ENCODE results near the gene PPCS. TPM values are rescaled to one million over a fixed set of nuclear protein-coding genes. Genes with fewer than 3 reads are reported as not detected.

PPCS gene
- total RNA-seq, 1 experiment from 2014 or later = 53.2 TPM

DNA sequence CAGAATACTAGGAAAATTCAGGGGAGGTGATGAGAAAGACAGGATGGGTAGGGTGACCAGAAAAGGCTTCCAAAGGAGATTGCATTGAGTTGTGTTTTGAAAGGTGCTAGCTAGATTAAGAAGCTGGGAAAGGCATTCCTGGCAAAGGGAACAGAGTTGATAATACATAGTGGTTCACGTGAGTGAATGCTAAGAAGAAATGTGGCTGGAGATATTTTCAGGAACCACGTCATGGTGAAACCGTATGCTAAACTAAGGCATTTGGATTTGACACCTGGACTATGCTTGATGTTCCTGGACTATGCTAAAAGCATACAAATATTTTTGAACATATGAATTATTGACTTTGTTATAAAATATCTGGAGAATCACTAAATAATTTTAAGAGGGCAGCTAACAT lies 21.4 kb downstream of the PPCS start:
- ChIA-PET POLR2A (no interaction called here), CTCF (no interaction called here), RAD21 (ENCODE audit: low non-redundant PET in 1 of 2, low total read pairs in 2 of 2, uncharacterized antibody in 2 of 2, unreplicated experiment in 2 of 2) (no interaction called here)
- intact Hi-C loops (cut with micrococcal nuclease) = no loop called here
- Histone ChIP-seq H3K4me1 (ENCODE audit: control insufficient read depth in 1 of 2, insufficient read depth in 2 of 2, low read length in 2 of 2) (peaks cover 0 to 5% of the 10 kb centered on the region in 2 experiments; a peak in 1 of 4 replicates), H3K9me3 (ENCODE audit: control insufficient read depth in 1 of 2, insufficient read depth in 1 of 2, low read depth in 1 of 2, low read length in 2 of 2) (no peaks in the 10 kb centered on the region), H3K9me2 (ENCODE audit: insufficient read depth) (no peaks in the 10 kb centered on the region), H3K79me2 (ENCODE audit: insufficient read depth, low read length) (no peaks in the 10 kb centered on the region), H3K4me3 (replicated peaks in 1 of 2; ENCODE audit: low read depth in 1 of 2, low read length in 2 of 2) (no peak overlapping the region), H4K20me1 (ENCODE audit: insufficient read depth) (no peaks in the 10 kb centered on the region), H3K4me2 (ENCODE audit: low read length) (no peak overlapping the region), H3K9ac (ENCODE audit: low read length) (no peak overlapping the region), H3K27me3 (ENCODE audit: insufficient read depth, low read length) (no peaks in the 10 kb centered on the region), H3K27ac (ENCODE audit: low read depth, low read length) (no peak overlapping the region), H2AFZ (ENCODE audit: low read depth, low read length, poor library complexity, severe bottlenecking) (no peak overlapping the region), H3K36me3 (ENCODE audit: control insufficient read depth in 1 of 2, insufficient read depth in 2 of 2, low read length in 2 of 2) (no peaks in the 10 kb centered on the region)
- BruUV-seq (replicated peaks) = no TSS peak
- DNase-seq (ENCODE audit: low read depth, low spot score) (no peak), ATAC-seq (no peak)
- TF ChIP-seq TCF7L2 (IDR thresholded peaks at IDR 0.05; ENCODE audit: borderline replicate concordance, extremely low read depth, insufficient read depth, insufficient read length) = no peak
- TF ChIP-seq SIN3A (IDR thresholded peaks at IDR 0.05; ENCODE audit: low read depth) = no peak
- no peak for TF ChIP-seq ELF1 (IDR thresholded peaks at IDR 0.05; ENCODE audit: borderline replicate concordance, low read depth)
- TF ChIP-seq CBX3 (IDR thresholded peaks at IDR 0.05; ENCODE audit: low read depth) = no peak
- TF ChIP-seq EGR1 (IDR thresholded peaks at IDR 0.05; ENCODE audit: low read depth) = no peak
- no peak for TF ChIP-seq SRF (IDR thresholded peaks at IDR 0.05; ENCODE audit: low read depth)
- no peak for TF ChIP-seq POLR2A (IDR thresholded peaks at IDR 0.05; ENCODE audit: borderline replicate concordance, extremely low read depth, insufficient read depth, insufficient read length)
- no peak for TF ChIP-seq ZFX (IDR thresholded peaks at IDR 0.05)
- TF ChIP-seq ZNF274 (IDR thresholded peaks at IDR 0.05; ENCODE audit: low read depth, low read length) = no peak
- no peak for TF ChIP-seq JUND (IDR thresholded peaks at IDR 0.05)
- no peak for TF ChIP-seq SP1 (IDR thresholded peaks at IDR 0.05; ENCODE audit: low read depth)
- TF ChIP-seq YY1 (IDR thresholded peaks at IDR 0.05; ENCODE audit: extremely low read depth, insufficient replicate concordance, low read depth, low read length) = no peak
- no peak for TF ChIP-seq RAD21 (IDR thresholded peaks at IDR 0.05; ENCODE audit: low read depth)

DNA sequence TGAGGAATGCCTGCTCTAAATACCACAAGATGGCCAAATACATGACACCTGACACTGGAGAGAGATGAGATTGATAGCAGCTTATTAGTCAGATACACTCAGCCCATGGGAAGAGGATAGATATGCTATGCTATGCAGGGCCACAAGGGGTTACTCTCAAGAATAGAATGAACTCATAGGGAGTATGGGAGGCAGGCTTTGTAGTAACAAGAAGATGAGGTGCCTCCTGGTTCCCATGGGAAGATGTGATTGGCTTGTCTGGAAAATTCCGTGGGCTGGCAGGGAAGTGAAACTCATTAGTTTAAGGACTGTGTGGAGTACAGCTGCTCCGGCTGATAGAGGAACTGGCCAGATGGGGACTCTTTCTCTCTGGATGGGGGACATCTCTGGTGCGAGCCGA lies 23.3 kb downstream of the PPCS start:
- DNase-seq (ENCODE audit: low read depth, low spot score) (no peak), ATAC-seq (peak; percentile 99)
- BruUV-seq (replicated peaks) = no TSS peak
- Histone ChIP-seq H3K27me3 (ENCODE audit: insufficient read depth, low read length) (no peaks in the 10 kb centered on the region), H3K27ac (ENCODE audit: low read depth, low read length) (no peak overlapping the region), H3K9ac (ENCODE audit: low read length) (no peak overlapping the region), H2AFZ (ENCODE audit: low read depth, low read length, poor library complexity, severe bottlenecking) (no peak overlapping the region), H3K79me2 (ENCODE audit: insufficient read depth, low read length) (no peaks in the 10 kb centered on the region), H3K4me3 (replicated peaks in 1 of 2; ENCODE audit: low read depth in 1 of 2, low read length in 2 of 2) (no peak overlapping the region), H3K4me1 (ENCODE audit: control insufficient read depth in 1 of 2, insufficient read depth in 2 of 2, low read length in 2 of 2) (peaks cover 0 to 10% of the 10 kb centered on the region in 2 experiments; a peak in 2 of 4 replicates), H4K20me1 (ENCODE audit: insufficient read depth) (no peaks in the 10 kb centered on the region), H3K9me2 (ENCODE audit: insufficient read depth) (no peaks in the 10 kb centered on the region; the same call in 1 of the 2 replicates), H3K9me3 (ENCODE audit: control insufficient read depth in 1 of 2, insufficient read depth in 1 of 2, low read depth in 1 of 2, low read length in 2 of 2) (no peaks in the 10 kb centered on the region), H3K36me3 (ENCODE audit: control insufficient read depth in 1 of 2, insufficient read depth in 2 of 2, low read length in 2 of 2) (no peaks in the 10 kb centered on the region), H3K4me2 (ENCODE audit: low read length) (peak overlapping the region; percentile 29; the same call in 1 of the 2 replicates)
- RAD21 ChIA-PET (ENCODE audit: low non-redundant PET in 1 of 2, low total read pairs in 2 of 2, uncharacterized antibody in 2 of 2, unreplicated experiment in 2 of 2) = no interaction called here
- POLR2A ChIA-PET = no interaction called here
- CTCF ChIA-PET = interaction anchor here (0.7 to 1.1 kb wide), 2 partner anchors 12 to 22 kb away, joined by 3 to 4 read pairs; no protein-coding TSS in a partner anchor
- intact Hi-C loops (cut with micrococcal nuclease) = no loop called here
- no peak for TF ChIP-seq FOSL1 (IDR thresholded peaks at IDR 0.05; ENCODE audit: low read depth)
- no peak for TF ChIP-seq RAD21 (IDR thresholded peaks at IDR 0.05; ENCODE audit: low read depth)
- TF ChIP-seq, protein P1, sequence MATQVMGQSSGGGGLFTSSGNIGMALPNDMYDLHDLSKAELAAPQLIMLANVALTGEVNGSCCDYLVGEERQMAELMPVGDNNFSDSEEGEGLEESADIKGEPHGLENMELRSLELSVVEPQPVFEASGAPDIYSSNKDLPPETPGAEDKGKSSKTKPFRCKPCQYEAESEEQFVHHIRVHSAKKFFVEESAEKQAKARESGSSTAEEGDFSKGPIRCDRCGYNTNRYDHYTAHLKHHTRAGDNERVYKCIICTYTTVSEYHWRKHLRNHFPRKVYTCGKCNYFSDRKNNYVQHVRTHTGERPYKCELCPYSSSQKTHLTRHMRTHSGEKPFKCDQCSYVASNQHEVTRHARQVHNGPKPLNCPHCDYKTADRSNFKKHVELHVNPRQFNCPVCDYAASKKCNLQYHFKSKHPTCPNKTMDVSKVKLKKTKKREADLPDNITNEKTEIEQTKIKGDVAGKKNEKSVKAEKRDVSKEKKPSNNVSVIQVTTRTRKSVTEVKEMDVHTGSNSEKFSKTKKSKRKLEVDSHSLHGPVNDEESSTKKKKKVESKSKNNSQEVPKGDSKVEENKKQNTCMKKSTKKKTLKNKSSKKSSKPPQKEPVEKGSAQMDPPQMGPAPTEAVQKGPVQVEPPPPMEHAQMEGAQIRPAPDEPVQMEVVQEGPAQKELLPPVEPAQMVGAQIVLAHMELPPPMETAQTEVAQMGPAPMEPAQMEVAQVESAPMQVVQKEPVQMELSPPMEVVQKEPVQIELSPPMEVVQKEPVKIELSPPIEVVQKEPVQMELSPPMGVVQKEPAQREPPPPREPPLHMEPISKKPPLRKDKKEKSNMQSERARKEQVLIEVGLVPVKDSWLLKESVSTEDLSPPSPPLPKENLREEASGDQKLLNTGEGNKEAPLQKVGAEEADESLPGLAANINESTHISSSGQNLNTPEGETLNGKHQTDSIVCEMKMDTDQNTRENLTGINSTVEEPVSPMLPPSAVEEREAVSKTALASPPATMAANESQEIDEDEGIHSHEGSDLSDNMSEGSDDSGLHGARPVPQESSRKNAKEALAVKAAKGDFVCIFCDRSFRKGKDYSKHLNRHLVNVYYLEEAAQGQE (IDR thresholded peaks at IDR 0.05; ENCODE audit: low read depth) = no peak
- no peak for TF ChIP-seq ELF1 (IDR thresholded peaks at IDR 0.05; ENCODE audit: borderline replicate concordance, low read depth)
- TF ChIP-seq, protein P2, sequence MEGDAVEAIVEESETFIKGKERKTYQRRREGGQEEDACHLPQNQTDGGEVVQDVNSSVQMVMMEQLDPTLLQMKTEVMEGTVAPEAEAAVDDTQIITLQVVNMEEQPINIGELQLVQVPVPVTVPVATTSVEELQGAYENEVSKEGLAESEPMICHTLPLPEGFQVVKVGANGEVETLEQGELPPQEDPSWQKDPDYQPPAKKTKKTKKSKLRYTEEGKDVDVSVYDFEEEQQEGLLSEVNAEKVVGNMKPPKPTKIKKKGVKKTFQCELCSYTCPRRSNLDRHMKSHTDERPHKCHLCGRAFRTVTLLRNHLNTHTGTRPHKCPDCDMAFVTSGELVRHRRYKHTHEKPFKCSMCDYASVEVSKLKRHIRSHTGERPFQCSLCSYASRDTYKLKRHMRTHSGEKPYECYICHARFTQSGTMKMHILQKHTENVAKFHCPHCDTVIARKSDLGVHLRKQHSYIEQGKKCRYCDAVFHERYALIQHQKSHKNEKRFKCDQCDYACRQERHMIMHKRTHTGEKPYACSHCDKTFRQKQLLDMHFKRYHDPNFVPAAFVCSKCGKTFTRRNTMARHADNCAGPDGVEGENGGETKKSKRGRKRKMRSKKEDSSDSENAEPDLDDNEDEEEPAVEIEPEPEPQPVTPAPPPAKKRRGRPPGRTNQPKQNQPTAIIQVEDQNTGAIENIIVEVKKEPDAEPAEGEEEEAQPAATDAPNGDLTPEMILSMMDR (IDR thresholded peaks at IDR 0.05 in 2 of 3, conservative IDR thresholded peaks at IDR 0.05 in 1 of 3; ENCODE audit: borderline replicate concordance in 1 of 3, insufficient read depth in 1 of 3, low read depth in 2 of 3, low read length in 2 of 3) = peak in 2 of 3 experiments; percentile 38 to 45; a peak in 4 of 6 replicates

All from HCT116 (cell line).